D721Med (cell line): Measurements from ENCODE around the gene HOXA5.

ENCODE experiments used
- DNase-seq: peaks from one replicate; pipeline ENCODE4 v3.0.0; 2011; ENCODE audit warnings: low spot score; ENCODE audit not compliant: insufficient read length
- FAIRE-seq: peaks from 2 replicates; lab custom pipeline; 2011; peaks lifted over from hg19 to GRCh38; lab: Jason Lieb, UNC
- CTCF ChIP-seq: IDR thresholded peaks from 2 replicates; pipeline ENCODE4 v1.5.1; 2012; ENCODE audit warnings: mild to moderate bottlenecking, control low read depth; ENCODE audit not compliant: insufficient read depth; ENCODE audit errors: missing control alignments

HOXA5 gene

GRCh38 chr7:27130540-27131389 lies 12.7 kb downstream of the HOXA5 start, which contains the start of gene HOXA4:
Gene HOXA4 (minus strand): TSS chr7:27130757. CDS start chr7:27130733, 24 bp downstream.
- DNase-seq: no peak
- TF ChIP-seq CTCF: no peak
- no peak for FAIRE-seq

GRCh38 chr7:27129729-27130539 lies 13.5 kb downstream of the HOXA5 start:
- no peak for FAIRE-seq
- TF ChIP-seq CTCF: no peak
- no peak for DNase-seq

- DNase-seq: no peak
- TF ChIP-seq CTCF: no peak
- no peak for FAIRE-seq
Measured at GRCh38 chr7:27128776-27129728, 14.4 kb downstream of the HOXA5 start.

- TF ChIP-seq CTCF: no peak
- no peak for FAIRE-seq
- DNase-seq: no peak
Measured at GRCh38 chr7:27128034-27128433, 15.4 kb downstream of the HOXA5 start.

GRCh38 chr7:27126596-27127327 lies 16.7 kb downstream of the HOXA5 start:
- DNase-seq: no peak
- FAIRE-seq: no peak
- no peak for TF ChIP-seq CTCF

GRCh38 chr7:27125986-27126394 lies 17.5 kb downstream of the HOXA5 start:
- no peak for FAIRE-seq
- TF ChIP-seq CTCF: no peak
- no peak for DNase-seq
